VCaP (cell line): ENCODE measurements around the gene TTC28.
"Not testable (repeated sequence)": the region's sequence is repeated elsewhere in the genome, so short reads cannot be mapped to it uniquely, and the experiment has no call there.

Source experiments
- H3K27ac ChIP-seq: fragments of 450-650 bp; 2 replicates; pipeline ENCODE4 v1.5.1; 2017
- TF ChIP-seq, protein P1 (sequence below): fragments of 450-650 bp; conservative IDR thresholded peaks from 2 replicates; pipeline ENCODE4 v1.5.1; 2017; ENCODE audit warnings: mild to moderate bottlenecking, moderate library complexity

TTC28 gene

DNA sequence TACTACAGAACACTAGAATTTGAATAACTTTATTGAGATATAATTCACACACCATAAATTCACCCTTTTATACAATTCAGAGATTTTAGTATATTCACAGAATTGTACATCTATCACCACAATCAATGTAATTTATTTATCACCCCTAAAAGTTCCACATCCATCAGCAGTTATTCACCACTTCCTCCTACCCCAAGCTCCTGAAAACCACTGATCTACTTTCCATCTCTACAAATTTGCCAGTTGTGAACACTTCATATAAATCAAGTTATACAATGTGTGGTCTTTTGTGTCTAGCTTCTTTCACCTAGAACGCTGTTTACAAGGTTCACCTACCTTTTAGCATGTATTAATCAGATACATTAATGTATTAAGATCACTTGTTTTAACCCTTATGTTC is 179.6 kb downstream of the TTC28 start:
- TF ChIP-seq, protein P1, sequence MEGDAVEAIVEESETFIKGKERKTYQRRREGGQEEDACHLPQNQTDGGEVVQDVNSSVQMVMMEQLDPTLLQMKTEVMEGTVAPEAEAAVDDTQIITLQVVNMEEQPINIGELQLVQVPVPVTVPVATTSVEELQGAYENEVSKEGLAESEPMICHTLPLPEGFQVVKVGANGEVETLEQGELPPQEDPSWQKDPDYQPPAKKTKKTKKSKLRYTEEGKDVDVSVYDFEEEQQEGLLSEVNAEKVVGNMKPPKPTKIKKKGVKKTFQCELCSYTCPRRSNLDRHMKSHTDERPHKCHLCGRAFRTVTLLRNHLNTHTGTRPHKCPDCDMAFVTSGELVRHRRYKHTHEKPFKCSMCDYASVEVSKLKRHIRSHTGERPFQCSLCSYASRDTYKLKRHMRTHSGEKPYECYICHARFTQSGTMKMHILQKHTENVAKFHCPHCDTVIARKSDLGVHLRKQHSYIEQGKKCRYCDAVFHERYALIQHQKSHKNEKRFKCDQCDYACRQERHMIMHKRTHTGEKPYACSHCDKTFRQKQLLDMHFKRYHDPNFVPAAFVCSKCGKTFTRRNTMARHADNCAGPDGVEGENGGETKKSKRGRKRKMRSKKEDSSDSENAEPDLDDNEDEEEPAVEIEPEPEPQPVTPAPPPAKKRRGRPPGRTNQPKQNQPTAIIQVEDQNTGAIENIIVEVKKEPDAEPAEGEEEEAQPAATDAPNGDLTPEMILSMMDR, result no peak
- H3K27ac ChIP-seq, result no peak overlapping the region

DNA sequence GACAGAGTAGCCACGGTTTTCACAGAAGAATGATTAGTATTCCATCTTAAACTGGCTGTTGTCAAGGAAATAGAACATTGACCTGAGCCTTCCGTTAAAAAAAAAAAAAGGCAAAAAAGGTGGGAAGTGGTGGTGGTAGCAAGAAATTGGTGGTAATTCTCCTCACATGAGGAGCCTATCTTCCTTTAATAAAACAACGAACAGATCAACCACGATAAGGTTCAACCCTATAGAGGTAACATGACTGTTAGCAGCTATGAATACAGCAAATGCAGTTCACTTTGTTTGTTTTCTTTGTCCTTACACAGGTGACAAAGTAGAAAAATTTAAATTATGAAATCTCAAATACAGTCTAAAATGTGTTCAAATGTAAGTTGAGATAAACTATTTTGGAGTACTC is 181.6 kb downstream of the TTC28 start:
- TF ChIP-seq, protein P1, result no peak
- no peak overlapping the region for H3K27ac ChIP-seq

DNA sequence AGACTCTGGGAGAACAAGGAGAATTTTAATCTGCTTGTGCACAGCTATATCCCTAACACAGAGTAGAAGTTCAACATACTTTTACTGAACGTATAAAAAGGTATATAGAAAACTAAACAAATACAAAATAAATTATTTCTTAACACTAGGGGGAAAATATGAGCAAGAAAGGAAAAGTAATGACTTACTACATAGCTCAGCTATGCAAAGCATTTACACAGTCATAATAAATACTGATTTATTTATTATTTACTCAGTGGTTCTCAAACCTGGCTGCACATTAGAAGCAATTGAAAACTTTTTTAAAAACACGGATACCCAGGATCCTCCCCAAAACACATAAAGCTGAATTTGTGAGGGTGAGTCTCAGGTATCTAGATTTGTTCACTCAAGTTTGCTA is 182.5 kb downstream of the TTC28 start:
- no peak overlapping the region for H3K27ac ChIP-seq
- TF ChIP-seq, protein P1, result no peak

DNA sequence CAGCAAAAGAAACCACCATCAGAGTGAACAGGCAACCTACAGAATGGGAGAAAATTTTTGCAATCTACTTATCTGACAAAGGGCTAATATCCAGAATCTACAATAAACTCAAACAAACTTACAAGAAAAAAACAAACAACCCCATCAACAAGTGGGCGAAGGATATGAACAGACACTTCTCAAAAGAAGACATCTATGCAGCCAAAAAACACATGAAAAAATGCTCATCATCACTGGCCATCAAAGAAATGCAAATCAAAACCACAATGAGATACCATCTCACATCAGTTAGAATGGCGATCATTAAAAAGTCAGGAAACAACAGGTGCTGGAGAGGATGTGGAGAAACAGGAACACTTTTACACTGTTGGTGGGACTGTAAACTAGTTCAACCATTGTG is 188.4 kb downstream of the TTC28 start:
- not testable (repeated sequence) for H3K27ac ChIP-seq

DNA sequence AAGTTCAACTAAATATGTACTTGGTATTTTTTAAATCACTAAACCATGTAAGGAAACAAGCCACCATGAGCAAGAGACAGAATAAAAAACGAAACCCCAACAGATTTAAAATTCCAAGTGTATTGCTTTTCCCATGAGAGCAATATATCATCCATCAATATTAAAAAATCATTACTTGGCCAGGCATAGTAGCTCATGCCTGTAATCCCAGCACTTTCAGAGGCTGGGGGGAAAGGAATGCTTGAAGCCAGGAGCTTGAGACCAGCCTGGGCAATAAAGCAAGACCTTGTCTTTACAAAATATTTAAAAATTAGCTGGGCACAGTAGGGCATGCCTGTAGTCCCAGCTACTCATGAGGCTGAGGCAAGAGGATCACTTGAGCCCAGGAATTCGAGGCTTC is 190.8 kb downstream of the TTC28 start:
- TF ChIP-seq, protein P1, result no peak
- no peak overlapping the region for H3K27ac ChIP-seq

DNA sequence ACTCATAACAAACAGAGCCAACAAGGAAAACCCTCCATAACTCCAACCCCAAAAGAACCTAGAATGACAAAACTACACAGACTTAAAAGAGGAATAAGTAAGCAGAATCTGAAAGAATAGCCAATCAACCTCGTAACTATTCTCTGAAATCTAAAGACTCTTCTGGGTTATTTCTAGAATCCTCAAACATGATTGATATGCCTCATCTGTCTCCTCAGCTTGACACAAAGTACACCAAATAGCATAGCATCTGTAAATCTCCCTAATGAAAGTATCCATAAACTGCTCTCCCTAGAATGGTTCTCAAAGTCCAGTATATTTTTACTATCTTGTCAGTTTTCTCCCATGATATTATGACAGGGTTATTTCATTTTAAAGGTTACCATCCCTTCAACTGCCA is 195.0 kb downstream of the TTC28 start:
- TF ChIP-seq, protein P1, result no peak
- H3K27ac ChIP-seq, result no peak overlapping the region

DNA sequence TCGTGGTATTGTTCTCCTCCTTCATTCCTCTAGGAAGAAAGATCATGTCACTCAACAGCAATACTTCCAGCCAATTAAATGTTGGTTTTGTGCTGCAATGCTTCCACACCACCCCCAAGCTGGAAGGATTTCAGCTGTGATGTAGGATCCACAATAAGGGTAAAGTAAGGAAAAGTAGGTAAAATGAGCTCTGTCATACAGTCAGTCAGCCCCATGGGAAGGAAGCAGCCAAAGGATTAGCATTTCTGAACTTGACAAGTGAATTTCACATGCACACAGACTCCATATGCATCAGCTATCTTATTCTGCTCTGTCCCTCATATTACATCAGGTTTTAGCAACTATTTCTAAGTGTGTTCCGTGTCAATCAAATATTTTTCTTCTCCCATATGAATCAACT is 197.9 kb downstream of the TTC28 start:
- TF ChIP-seq, protein P1, result no peak
- H3K27ac ChIP-seq, result no peak overlapping the region

DNA sequence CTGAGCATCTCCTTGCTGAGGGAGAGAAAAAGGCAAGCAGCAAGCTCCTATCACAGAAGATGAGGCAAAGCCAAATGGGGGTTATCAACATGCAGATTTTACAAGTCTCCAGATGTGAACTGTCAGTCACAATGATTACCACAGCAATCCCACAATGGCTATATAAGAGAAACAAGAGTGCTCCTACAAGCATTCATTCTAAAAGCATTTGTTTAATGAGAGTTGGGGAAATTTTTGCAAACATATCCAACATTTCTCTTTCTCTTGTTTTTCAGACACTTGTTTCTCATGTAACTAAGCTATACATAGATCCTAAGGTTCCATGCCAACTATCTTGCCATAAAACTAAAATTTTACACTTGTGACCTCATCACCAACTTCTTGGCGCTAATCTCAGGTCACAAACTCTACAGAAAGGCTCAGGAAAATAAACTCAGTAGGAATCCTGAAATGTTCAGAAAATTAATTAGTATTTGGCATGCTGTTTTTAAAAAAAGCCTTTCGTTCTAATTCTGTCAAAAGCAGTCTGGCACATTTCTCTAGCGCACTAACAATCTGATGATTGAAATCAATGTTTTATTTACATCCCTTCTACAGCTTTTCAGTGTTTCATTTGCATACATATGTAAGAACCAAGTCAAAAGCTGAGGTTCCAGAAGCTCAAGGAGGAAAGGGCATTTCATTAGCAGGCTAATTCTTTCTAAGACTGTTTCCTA is 199.5 kb downstream of the TTC28 start:
- TF ChIP-seq, protein P1, result no peak
- H3K27ac ChIP-seq, result no peak overlapping the region
